Measurements from ENCODE around the gene GRIA4. TPM values are rescaled to one million over a fixed set of nuclear protein-coding genes. Genes with fewer than 3 reads are reported as not detected.
"Not testable (repeated sequence)": the region's sequence is repeated elsewhere in the genome, so short reads cannot be mapped to it uniquely, and the experiment has no call there.

Gene GRIA4
- total RNA-seq, 1 donor from 2014 or later: 3.7 TPM

DNA sequence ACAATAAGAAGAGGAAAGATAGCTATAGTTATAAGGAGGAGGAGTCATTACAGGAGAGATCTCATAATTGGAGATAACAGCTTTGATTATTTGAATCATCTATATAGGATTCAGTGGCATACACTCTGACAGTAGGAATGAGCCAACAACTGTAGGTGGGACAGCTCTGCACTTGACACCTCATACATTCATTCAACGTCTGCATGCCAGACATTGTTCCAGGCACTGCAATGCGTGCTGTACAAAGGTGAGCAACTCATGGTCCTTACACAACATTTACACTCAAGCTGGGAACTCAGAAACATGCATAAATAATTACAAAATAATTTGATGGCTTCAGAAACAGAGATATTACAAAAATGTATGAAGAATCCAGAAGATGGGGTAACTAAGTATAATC is 257.9 kb downstream of the GRIA4 start:
- Histone ChIP-seq H2AFZ (replicated peaks) (no peak overlapping the region), H3K4me3 (no peak overlapping the region), H3K27ac (no peak overlapping the region), H3K36me3 (no peaks in the 10 kb centered on the region), H3K9me3 (ENCODE audit: low read depth) (no peaks in the 10 kb centered on the region), H3K79me2 (ENCODE audit: low read depth) (no peaks in the 10 kb centered on the region), H3K9ac (no peak overlapping the region), H3F3A (ENCODE audit: low read depth) (no peaks in the 10 kb centered on the region), H3K4me1 (peaks cover 4% of the 10 kb centered on the region), H3K27me3 (no peaks in the 10 kb centered on the region), H4K20me1 (ENCODE audit: low read depth) (no peaks in the 10 kb centered on the region), H3K4me2 (no peak overlapping the region)
- no peak overlapping the region for H3K27ac Mint-ChIP-seq
- peaks cover 27% of the 10 kb centered on the region for H3K4me1 Mint-ChIP-seq
- no peaks in the 10 kb centered on the region for H3K36me3 Mint-ChIP-seq
- no peak for DNase-seq (ENCODE audit: low spot score)
- H3K27me3 Mint-ChIP-seq (ENCODE audit: insufficient read depth, low read depth): no peaks in the 10 kb centered on the region
- no peaks in the 10 kb centered on the region for H3K9me3 Mint-ChIP-seq
- no peak overlapping the region for H3K4me3 Mint-ChIP-seq
- no peak for TF ChIP-seq EZH2 (IDR thresholded peaks at IDR 0.05)
- TF ChIP-seq EZH2phosphoT487 (IDR thresholded peaks at IDR 0.05): no peak
- TF ChIP-seq, protein P1, sequence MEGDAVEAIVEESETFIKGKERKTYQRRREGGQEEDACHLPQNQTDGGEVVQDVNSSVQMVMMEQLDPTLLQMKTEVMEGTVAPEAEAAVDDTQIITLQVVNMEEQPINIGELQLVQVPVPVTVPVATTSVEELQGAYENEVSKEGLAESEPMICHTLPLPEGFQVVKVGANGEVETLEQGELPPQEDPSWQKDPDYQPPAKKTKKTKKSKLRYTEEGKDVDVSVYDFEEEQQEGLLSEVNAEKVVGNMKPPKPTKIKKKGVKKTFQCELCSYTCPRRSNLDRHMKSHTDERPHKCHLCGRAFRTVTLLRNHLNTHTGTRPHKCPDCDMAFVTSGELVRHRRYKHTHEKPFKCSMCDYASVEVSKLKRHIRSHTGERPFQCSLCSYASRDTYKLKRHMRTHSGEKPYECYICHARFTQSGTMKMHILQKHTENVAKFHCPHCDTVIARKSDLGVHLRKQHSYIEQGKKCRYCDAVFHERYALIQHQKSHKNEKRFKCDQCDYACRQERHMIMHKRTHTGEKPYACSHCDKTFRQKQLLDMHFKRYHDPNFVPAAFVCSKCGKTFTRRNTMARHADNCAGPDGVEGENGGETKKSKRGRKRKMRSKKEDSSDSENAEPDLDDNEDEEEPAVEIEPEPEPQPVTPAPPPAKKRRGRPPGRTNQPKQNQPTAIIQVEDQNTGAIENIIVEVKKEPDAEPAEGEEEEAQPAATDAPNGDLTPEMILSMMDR (IDR thresholded peaks at IDR 0.05): no peak

- DNase-seq (ENCODE audit: low spot score): no peak
- Histone ChIP-seq H3K9me3 (ENCODE audit: low read depth) (no peaks in the 10 kb centered on the region), H3K4me1 (peaks cover 4% of the 10 kb centered on the region), H3K36me3 (no peaks in the 10 kb centered on the region), H3K9ac (no peak overlapping the region), H3K27me3 (no peaks in the 10 kb centered on the region), H2AFZ (replicated peaks) (no peak overlapping the region), H3K27ac (no peak overlapping the region), H3F3A (ENCODE audit: low read depth) (no peaks in the 10 kb centered on the region), H4K20me1 (ENCODE audit: low read depth) (no peaks in the 10 kb centered on the region), H3K79me2 (ENCODE audit: low read depth) (no peaks in the 10 kb centered on the region), H3K4me3 (no peak overlapping the region), H3K4me2 (no peak overlapping the region)
- TF ChIP-seq EZH2 (IDR thresholded peaks at IDR 0.05) (no peak), EZH2phosphoT487 (IDR thresholded peaks at IDR 0.05) (no peak)
- Mint-ChIP-seq H3K9me3 (peaks cover under 1% of the 10 kb centered on the region), H3K4me3 (no peak overlapping the region), H3K36me3 (no peaks in the 10 kb centered on the region), H3K27ac (no peak overlapping the region), H3K27me3 (ENCODE audit: insufficient read depth, low read depth) (peaks cover under 1% of the 10 kb centered on the region), H3K4me1 (peaks cover 27% of the 10 kb centered on the region)
These were observed 259.0 kb downstream of the GRIA4 start for GRCh38 chr11:105868762-105869285.

DNA sequence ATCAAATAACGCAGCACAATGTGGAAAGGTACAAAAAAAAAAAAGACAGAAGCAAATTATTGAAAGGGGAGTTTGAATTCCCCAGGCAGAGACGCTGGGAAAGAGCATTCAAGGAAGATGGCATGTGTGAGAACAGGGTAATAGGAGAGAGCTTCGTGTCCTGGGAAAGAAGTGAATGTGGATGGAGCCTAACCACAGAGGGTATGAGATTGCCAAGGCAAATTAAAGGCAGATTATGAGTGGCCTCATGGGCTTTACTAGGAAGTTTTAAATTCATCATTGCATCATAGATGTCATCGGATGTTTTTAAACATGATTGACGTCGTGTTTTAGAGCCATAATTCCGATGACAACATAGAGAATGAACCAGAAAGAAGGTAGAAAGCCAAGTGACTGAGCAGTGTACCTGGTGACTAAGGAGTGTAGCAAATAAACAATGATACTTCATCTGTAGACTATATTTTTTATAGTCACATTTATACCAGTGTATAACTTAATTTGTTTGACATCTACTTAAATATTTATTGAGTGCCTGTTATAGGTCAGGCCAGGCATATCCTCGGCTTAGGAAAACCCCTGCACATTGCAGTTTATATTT is 260.7 kb downstream of the GRIA4 start:
- Mint-ChIP-seq H3K9me3 (peaks cover 17% of the 10 kb centered on the region), H3K4me3 (no peak overlapping the region), H3K36me3 (no peaks in the 10 kb centered on the region), H3K27ac (no peak overlapping the region), H3K27me3 (ENCODE audit: insufficient read depth, low read depth) (peaks cover 7% of the 10 kb centered on the region), H3K4me1 (peaks cover 27% of the 10 kb centered on the region)
- H3K9me3 ChIP-seq (ENCODE audit: low read depth): no peaks in the 10 kb centered on the region
- H3K36me3 ChIP-seq: no peaks in the 10 kb centered on the region
- H3K27me3 ChIP-seq: no peaks in the 10 kb centered on the region
- no peak overlapping the region for H3K4me2 ChIP-seq
- H4K20me1 ChIP-seq (ENCODE audit: low read depth): no peaks in the 10 kb centered on the region
- no peak overlapping the region for H3K9ac ChIP-seq
- TF ChIP-seq, protein P1 (IDR thresholded peaks at IDR 0.05): no peak
- no peak for TF ChIP-seq EZH2phosphoT487 (IDR thresholded peaks at IDR 0.05)
- no peak for TF ChIP-seq EZH2 (IDR thresholded peaks at IDR 0.05)
- H3K27ac ChIP-seq: no peak overlapping the region
- H3K4me3 ChIP-seq: no peak overlapping the region
- no peak for DNase-seq (ENCODE audit: low spot score)
- H3K79me2 ChIP-seq (ENCODE audit: low read depth): no peaks in the 10 kb centered on the region
- H3F3A ChIP-seq (ENCODE audit: low read depth): no peaks in the 10 kb centered on the region
- no peak overlapping the region for H2AFZ ChIP-seq (replicated peaks)
- peaks cover 4% of the 10 kb centered on the region for H3K4me1 ChIP-seq

DNA sequence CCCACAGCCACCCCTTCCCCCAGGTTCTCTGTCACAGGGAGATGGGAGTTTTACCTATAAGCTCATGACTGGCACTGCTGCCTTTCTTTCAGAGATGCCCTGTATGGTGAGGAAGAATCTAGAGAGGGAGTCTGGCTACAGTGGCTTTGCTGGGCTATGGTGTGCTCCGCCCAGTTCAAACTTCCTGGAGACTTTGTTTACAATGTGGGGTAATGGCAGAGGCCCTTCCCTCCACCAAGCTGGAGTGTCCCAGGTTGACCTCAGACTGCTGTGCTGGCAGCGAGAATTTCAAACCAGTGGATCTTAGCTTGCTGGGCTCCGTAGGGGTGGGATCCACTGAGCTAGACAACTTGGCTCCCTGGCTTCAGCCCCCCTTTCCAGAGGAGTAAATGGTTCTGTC is 268.6 kb downstream of the GRIA4 start:
- Histone ChIP-seq H3K79me2 (ENCODE audit: low read depth) (no peaks in the 10 kb centered on the region), H3K27ac (no peak overlapping the region), H3K4me3 (no peak overlapping the region), H3K27me3 (no peaks in the 10 kb centered on the region), H3F3A (ENCODE audit: low read depth) (no peaks in the 10 kb centered on the region), H3K9me3 (ENCODE audit: low read depth) (no peaks in the 10 kb centered on the region), H3K4me1 (no peaks in the 10 kb centered on the region), H4K20me1 (ENCODE audit: low read depth) (no peaks in the 10 kb centered on the region), H3K9ac (no peak overlapping the region), H2AFZ (replicated peaks) (no peak overlapping the region), H3K4me2 (no peak overlapping the region), H3K36me3 (no peaks in the 10 kb centered on the region)
- H3K4me1 Mint-ChIP-seq: no peaks in the 10 kb centered on the region
- H3K9me3 Mint-ChIP-seq: peaks cover 19% of the 10 kb centered on the region
- no peak overlapping the region for H3K4me3 Mint-ChIP-seq
- TF ChIP-seq EZH2 (IDR thresholded peaks at IDR 0.05): no peak
- TF ChIP-seq, protein P1 (IDR thresholded peaks at IDR 0.05): no peak
- no peak for TF ChIP-seq EZH2phosphoT487 (IDR thresholded peaks at IDR 0.05)
- no peak overlapping the region for H3K27ac Mint-ChIP-seq
- no peak for DNase-seq (ENCODE audit: low spot score)
- no peaks in the 10 kb centered on the region for H3K36me3 Mint-ChIP-seq
- peaks cover 7% of the 10 kb centered on the region for H3K27me3 Mint-ChIP-seq (ENCODE audit: insufficient read depth, low read depth)

GRCh38 chr11:105878927-105879326 is 269.1 kb downstream of the GRIA4 start:
- H3K27me3 ChIP-seq; H4K20me1 ChIP-seq (ENCODE audit: low read depth); H3K4me1 Mint-ChIP-seq; H3K79me2 ChIP-seq (ENCODE audit: low read depth); H3K36me3 Mint-ChIP-seq; H3K27ac Mint-ChIP-seq; H3K4me1 ChIP-seq; H3K9ac ChIP-seq; H3K27me3 Mint-ChIP-seq (ENCODE audit: insufficient read depth, low read depth); H3K4me3 ChIP-seq; H3K4me3 Mint-ChIP-seq; H3K36me3 ChIP-seq; H2AFZ ChIP-seq (replicated peaks); H3F3A ChIP-seq (ENCODE audit: low read depth); H3K27ac ChIP-seq; H3K4me2 ChIP-seq; DNase-seq (ENCODE audit: low spot score); H3K9me3 ChIP-seq (ENCODE audit: low read depth): not testable (repeated sequence)
- H3K9me3 Mint-ChIP-seq: peaks cover 17% of the 10 kb centered on the region

All from neural progenitor cell (in vitro differentiated cells).